Measurements from ENCODE around the gene GRIK2. TPM values are rescaled to one million over a fixed set of nuclear protein-coding genes. Genes with fewer than 3 reads are reported as not detected.

Gene GRIK2
- total RNA-seq, 2 donors from 2014 or later = 5.0 to 12.6 TPM

- ATAC-seq (no peak), DNase-seq (no peak)
- intact Hi-C loops (cut with DNase I) = no loop called here
These were observed 124.1 kb downstream of the GRIK2 start for GRCh38 chr6:101517632-101518031.

- DNase-seq = no peak
- intact Hi-C loops (cut with DNase I) = no loop called here
- no peak for ATAC-seq
These were observed 128.7 kb downstream of the GRIK2 start for GRCh38 chr6:101522254-101522653.

- ATAC-seq (no peak), DNase-seq (no peak)
- intact Hi-C loops (cut with DNase I) = no loop called here
These were observed 134.0 kb downstream of the GRIK2 start for GRCh38 chr6:101527467-101527866.

- no peak for DNase-seq
- ATAC-seq = no peak
- intact Hi-C loops (cut with DNase I) = no loop called here
These were observed 135.3 kb downstream of the GRIK2 start for GRCh38 chr6:101528801-101529200.

GRCh38 chr6:101531538-101531937 is 138.0 kb downstream of the GRIK2 start:
- intact Hi-C loops (cut with DNase I) = no loop called here
- DNase-seq = no peak
- ATAC-seq = no peak

GRCh38 chr6:101534386-101534785 is 140.9 kb downstream of the GRIK2 start:
- DNase-seq (no peak), ATAC-seq (no peak)
- intact Hi-C loops (cut with DNase I) = no loop called here

- no peak for ATAC-seq
- intact Hi-C loops (cut with DNase I) = no loop called here
- DNase-seq = no peak
These were observed 141.3 kb downstream of the GRIK2 start for GRCh38 chr6:101534821-101535220.

- ATAC-seq (no peak), DNase-seq (no peak)
- intact Hi-C loops (cut with DNase I) = no loop called here
These were observed 144.3 kb downstream of the GRIK2 start for GRCh38 chr6:101537753-101538316.

- DNase-seq = no peak
- ATAC-seq = no peak
- intact Hi-C loops (cut with DNase I) = no loop called here
These were observed 146.2 kb downstream of the GRIK2 start for GRCh38 chr6:101539510-101540245.

- ATAC-seq = no peak
- DNase-seq = no peak
- intact Hi-C loops (cut with DNase I) = no loop called here
These were observed 148.4 kb downstream of the GRIK2 start for GRCh38 chr6:101541894-101542293.

- no peak for ATAC-seq
- intact Hi-C loops (cut with DNase I) = no loop called here
- no peak for DNase-seq
These were observed 150.3 kb downstream of the GRIK2 start for GRCh38 chr6:101543796-101544195.

- DNase-seq (no peak), ATAC-seq (no peak)
- intact Hi-C loops (cut with DNase I) = no loop called here
These were observed 150.8 kb downstream of the GRIK2 start for GRCh38 chr6:101544286-101544685.

- intact Hi-C loops (cut with DNase I) = no loop called here
- ATAC-seq (no peak), DNase-seq (no peak)
These were observed 151.7 kb downstream of the GRIK2 start for GRCh38 chr6:101545191-101545590.

- ATAC-seq = no peak
- intact Hi-C loops (cut with DNase I) = no loop called here
- no peak for DNase-seq
These were observed 156.9 kb downstream of the GRIK2 start for GRCh38 chr6:101550451-101550850.

GRCh38 chr6:101554231-101554630 is 160.7 kb downstream of the GRIK2 start:
- DNase-seq (no peak), ATAC-seq (no peak)
- intact Hi-C loops (cut with DNase I) = no loop called here

GRCh38 chr6:101558712-101559111 is 165.2 kb downstream of the GRIK2 start:
- intact Hi-C loops (cut with DNase I) = no loop called here
- ATAC-seq = no peak
- DNase-seq = no peak

GRCh38 chr6:101572627-101573026 is 179.1 kb downstream of the GRIK2 start:
- DNase-seq (no peak), ATAC-seq (no peak)
- intact Hi-C loops (cut with DNase I) = no loop called here

- no peak for DNase-seq
These were observed 183.6 kb downstream of the GRIK2 start for GRCh38 chr6:101577091-101577490.

GRCh38 chr6:101578306-101578705 is 184.8 kb downstream of the GRIK2 start:
- intact Hi-C loops (cut with DNase I) = no loop called here
- DNase-seq (no peak), ATAC-seq (no peak)

More at GRCh38 chr6:101577091-101577490, 183.6 kb downstream of the GRIK2 start:
- intact Hi-C loops (cut with DNase I) = no loop called here
- no peak for ATAC-seq

- intact Hi-C loops (cut with DNase I) = no loop called here
- DNase-seq = no peak
- no peak for ATAC-seq
These were observed 189.3 kb downstream of the GRIK2 start for GRCh38 chr6:101582792-101583191.

GRCh38 chr6:101585501-101585900 is 192.0 kb downstream of the GRIK2 start:
- intact Hi-C loops (cut with DNase I) = no loop called here
- no peak for ATAC-seq

More at GRCh38 chr6:101585501-101585900, 192.0 kb downstream of the GRIK2 start:
- DNase-seq = no peak

Measured in left cardiac atrium (tissue), 4 donors.